ENCODE results near the gene TUFT1.

GRCh38 chr1:151524736-151525135 lies 15.4 kb upstream of the TUFT1 start:
- TF ChIP-seq CTCF (IDR thresholded peaks at IDR 0.05; ENCODE audit: poor library complexity) (no peak), EZH2 (IDR thresholded peaks at IDR 0.05; ENCODE audit: borderline replicate concordance) (no peak)
